HG02884 (cell line): ENCODE results near the gene DVL3.
"Not testable (repeated sequence)": the region's sequence is repeated elsewhere in the genome, so short reads cannot be mapped to it uniquely, and the experiment has no call there.

Source experiments
- ATAC-seq: cut with Tn5 transposase; IDR thresholded peaks from one replicate; pipeline ENCODE4 v1.9.1; 2021; ENCODE audit warnings: mild to moderate bottlenecking, moderate library complexity; ENCODE audit not compliant: unreplicated experiment

The DVL3 gene

GRCh38 chr3:184154885-184155643, at the start of gene DVL3:
Gene DVL3 (plus strand): TSS chr3:184155377. CDS start chr3:184155636, 259 bp downstream.
- peak; percentile 74 for ATAC-seq

- no peak for ATAC-seq
Measured at GRCh38 chr3:184110316-184110725, 44.9 kb upstream of the DVL3 start.

GRCh38 chr3:184116017-184116416, 39.2 kb upstream of the DVL3 start:
- ATAC-seq = no peak

- ATAC-seq = no peak
Measured at GRCh38 chr3:184117636-184118035, 37.5 kb upstream of the DVL3 start.

GRCh38 chr3:184121031-184121430, 34.1 kb upstream of the DVL3 start:
- not testable (repeated sequence) for ATAC-seq

GRCh38 chr3:184126006-184126405, 29.2 kb upstream of the DVL3 start:
- ATAC-seq = no peak

GRCh38 chr3:184129012-184129411, 26.2 kb upstream of the DVL3 start:
- ATAC-seq = no peak

GRCh38 chr3:184132945-184133344, 22.2 kb upstream of the DVL3 start:
- no peak for ATAC-seq

- ATAC-seq = peak; percentile 48
Measured at GRCh38 chr3:184133840-184134745, 21.1 kb upstream of the DVL3 start.

GRCh38 chr3:184134746-184135148, 20.4 kb upstream of the DVL3 start:
- ATAC-seq = peak; percentile 3

- peak; percentile 87 for ATAC-seq
Measured at GRCh38 chr3:184135149-184135910, 19.8 kb upstream of the DVL3 start, which contains the start of gene EIF2B5. Gene EIF2B5 (plus strand): TSS chr3:184135358. CDS start chr3:184135386, 28 bp downstream.

- no peak for ATAC-seq
Measured at GRCh38 chr3:184135911-184136260, 19.3 kb upstream of the DVL3 start.

- no peak for ATAC-seq
Measured at GRCh38 chr3:184140436-184140835, 14.7 kb upstream of the DVL3 start.

- ATAC-seq = no peak
Measured at GRCh38 chr3:184142199-184142598, 13.0 kb upstream of the DVL3 start.

GRCh38 chr3:184143327-184143726, 11.8 kb upstream of the DVL3 start:
- no peak for ATAC-seq

- no peak for ATAC-seq
Measured at GRCh38 chr3:184144505-184144904, 10.7 kb upstream of the DVL3 start.

- no peak for ATAC-seq
Measured at GRCh38 chr3:184145111-184145524, 10.1 kb upstream of the DVL3 start.

- no peak for ATAC-seq
Measured at GRCh38 chr3:184145751-184146270, 9.4 kb upstream of the DVL3 start.

GRCh38 chr3:184148076-184148475, 7.1 kb upstream of the DVL3 start:
- ATAC-seq = no peak

- ATAC-seq = no peak
Measured at GRCh38 chr3:184149123-184149522, 6.1 kb upstream of the DVL3 start.

- not testable (repeated sequence) for ATAC-seq
Measured at GRCh38 chr3:184149770-184150169, 5.4 kb upstream of the DVL3 start.
